H1 (cell line): ENCODE data around the gene HMX1. TPM values are rescaled to one million over a fixed set of nuclear protein-coding genes. Genes with fewer than 3 reads are reported as not detected.

ENCODE experiments used
- BRCA1 ChIP-seq: IDR thresholded peaks from 2 replicates; pipeline ENCODE4 v1.6.1; 2012; ENCODE audit warnings: low read depth, low read length, improper control_type of control experiment
- EGR1 ChIP-seq: IDR thresholded peaks from 2 replicates; pipeline ENCODE4 v1.6.1; 2011; ENCODE audit warnings: low read depth, low read length, borderline replicate concordance
- EZH2 ChIP-seq: fragments of 200-600 bp; sonication (generic); IDR thresholded peaks from 2 replicates; pipeline ENCODE4 v1.7.1; 2012; ENCODE audit warnings: low read depth, mild to moderate bottlenecking, moderate library complexity, low read length, inconsistent platforms; ENCODE audit not compliant: severe bottlenecking
- HDAC2 ChIP-seq, 2 experiments: fragments of 300-600 bp in 1 of 2; sonication (generic) in 1 of 2; IDR thresholded peaks; 2 replicates each; pipeline ENCODE4 v1.6.1; 2011 to 2012; ENCODE audit warnings: low read depth in 2 of 2, low read length in 2 of 2, mild to moderate bottlenecking in 2 of 2, moderate library complexity in 2 of 2, borderline replicate concordance in 1 of 2, inconsistent platforms in 1 of 2
- NRF1 ChIP-seq: IDR thresholded peaks from 2 replicates; pipeline ENCODE4 v1.6.1; 2011; ENCODE audit warnings: mild to moderate bottlenecking, low read depth, low read length, improper control_type of control experiment
- SIRT6 ChIP-seq: IDR thresholded peaks from one replicate; pipeline ENCODE4 v1.7.1; 2012; ENCODE audit warnings: low read length, inconsistent platforms
- SRF ChIP-seq: IDR thresholded peaks from 2 replicates; pipeline ENCODE4 v1.6.1; 2011; ENCODE audit warnings: mild to moderate bottlenecking, low read depth, low read length, moderate library complexity
- TAF1 ChIP-seq: IDR thresholded peaks from 2 replicates; pipeline ENCODE4 v1.6.1; 2011; ENCODE audit warnings: mild to moderate bottlenecking, low read depth, low read length
- polyA plus RNA-seq, 7 experiments: library from polyadenylated mRNA; depleted of rRNA in 3 of 7; stranded (reverse) in 5 of 7; unstranded in 2 of 7; fragments of >200 nt in 5 of 7; fragments of 200-250 nt in 2 of 7; gene quantifications; 1 replicate in 5 of 7; 2 replicates in 1 of 7; 4 replicates in 1 of 7; pipeline versions ENCODE4 v1.2.1 to v1.2.3, GENCODE V29; 2011 to 2013; ENCODE audit warnings: missing spikeins in 2 of 7, mixed read lengths in 2 of 7
- total RNA-seq: library from RNA; stranded (reverse); fragmentation: NEBNext Ultra II Directional; extraction: Animal tissue kit (Norgen Biotek cat#: 25700); gene quantifications from 2 replicates; pipeline ENCODE4 v1.2.1, GENCODE V29; 2021
- TF ChIP-seq, protein P1 (sequence below): fragments of 300-600 bp; sonication (generic); IDR thresholded peaks from 2 replicates; pipeline ENCODE4 v1.7.1; 2012; ENCODE audit warnings: low read length, moderate library complexity, mild to moderate bottlenecking, inconsistent platforms; ENCODE audit not compliant: insufficient replicate concordance
- TF ChIP-seq, protein P2 (sequence below): IDR thresholded peaks from 2 replicates; pipeline ENCODE4 v1.6.1; 2012; ENCODE audit warnings: inconsistent platforms

Gene HMX1
- total and polyA plus RNA-seq, 2 of the 8 experiments (the other 6 are each of a cell fraction or from before 2014, with no cell fraction given), result 0.26 TPM; not detected in 1

GRCh38 chr4:8867624-8868320 is 3.9 kb downstream of the HMX1 start (continued):
- TF ChIP-seq, protein P1, sequence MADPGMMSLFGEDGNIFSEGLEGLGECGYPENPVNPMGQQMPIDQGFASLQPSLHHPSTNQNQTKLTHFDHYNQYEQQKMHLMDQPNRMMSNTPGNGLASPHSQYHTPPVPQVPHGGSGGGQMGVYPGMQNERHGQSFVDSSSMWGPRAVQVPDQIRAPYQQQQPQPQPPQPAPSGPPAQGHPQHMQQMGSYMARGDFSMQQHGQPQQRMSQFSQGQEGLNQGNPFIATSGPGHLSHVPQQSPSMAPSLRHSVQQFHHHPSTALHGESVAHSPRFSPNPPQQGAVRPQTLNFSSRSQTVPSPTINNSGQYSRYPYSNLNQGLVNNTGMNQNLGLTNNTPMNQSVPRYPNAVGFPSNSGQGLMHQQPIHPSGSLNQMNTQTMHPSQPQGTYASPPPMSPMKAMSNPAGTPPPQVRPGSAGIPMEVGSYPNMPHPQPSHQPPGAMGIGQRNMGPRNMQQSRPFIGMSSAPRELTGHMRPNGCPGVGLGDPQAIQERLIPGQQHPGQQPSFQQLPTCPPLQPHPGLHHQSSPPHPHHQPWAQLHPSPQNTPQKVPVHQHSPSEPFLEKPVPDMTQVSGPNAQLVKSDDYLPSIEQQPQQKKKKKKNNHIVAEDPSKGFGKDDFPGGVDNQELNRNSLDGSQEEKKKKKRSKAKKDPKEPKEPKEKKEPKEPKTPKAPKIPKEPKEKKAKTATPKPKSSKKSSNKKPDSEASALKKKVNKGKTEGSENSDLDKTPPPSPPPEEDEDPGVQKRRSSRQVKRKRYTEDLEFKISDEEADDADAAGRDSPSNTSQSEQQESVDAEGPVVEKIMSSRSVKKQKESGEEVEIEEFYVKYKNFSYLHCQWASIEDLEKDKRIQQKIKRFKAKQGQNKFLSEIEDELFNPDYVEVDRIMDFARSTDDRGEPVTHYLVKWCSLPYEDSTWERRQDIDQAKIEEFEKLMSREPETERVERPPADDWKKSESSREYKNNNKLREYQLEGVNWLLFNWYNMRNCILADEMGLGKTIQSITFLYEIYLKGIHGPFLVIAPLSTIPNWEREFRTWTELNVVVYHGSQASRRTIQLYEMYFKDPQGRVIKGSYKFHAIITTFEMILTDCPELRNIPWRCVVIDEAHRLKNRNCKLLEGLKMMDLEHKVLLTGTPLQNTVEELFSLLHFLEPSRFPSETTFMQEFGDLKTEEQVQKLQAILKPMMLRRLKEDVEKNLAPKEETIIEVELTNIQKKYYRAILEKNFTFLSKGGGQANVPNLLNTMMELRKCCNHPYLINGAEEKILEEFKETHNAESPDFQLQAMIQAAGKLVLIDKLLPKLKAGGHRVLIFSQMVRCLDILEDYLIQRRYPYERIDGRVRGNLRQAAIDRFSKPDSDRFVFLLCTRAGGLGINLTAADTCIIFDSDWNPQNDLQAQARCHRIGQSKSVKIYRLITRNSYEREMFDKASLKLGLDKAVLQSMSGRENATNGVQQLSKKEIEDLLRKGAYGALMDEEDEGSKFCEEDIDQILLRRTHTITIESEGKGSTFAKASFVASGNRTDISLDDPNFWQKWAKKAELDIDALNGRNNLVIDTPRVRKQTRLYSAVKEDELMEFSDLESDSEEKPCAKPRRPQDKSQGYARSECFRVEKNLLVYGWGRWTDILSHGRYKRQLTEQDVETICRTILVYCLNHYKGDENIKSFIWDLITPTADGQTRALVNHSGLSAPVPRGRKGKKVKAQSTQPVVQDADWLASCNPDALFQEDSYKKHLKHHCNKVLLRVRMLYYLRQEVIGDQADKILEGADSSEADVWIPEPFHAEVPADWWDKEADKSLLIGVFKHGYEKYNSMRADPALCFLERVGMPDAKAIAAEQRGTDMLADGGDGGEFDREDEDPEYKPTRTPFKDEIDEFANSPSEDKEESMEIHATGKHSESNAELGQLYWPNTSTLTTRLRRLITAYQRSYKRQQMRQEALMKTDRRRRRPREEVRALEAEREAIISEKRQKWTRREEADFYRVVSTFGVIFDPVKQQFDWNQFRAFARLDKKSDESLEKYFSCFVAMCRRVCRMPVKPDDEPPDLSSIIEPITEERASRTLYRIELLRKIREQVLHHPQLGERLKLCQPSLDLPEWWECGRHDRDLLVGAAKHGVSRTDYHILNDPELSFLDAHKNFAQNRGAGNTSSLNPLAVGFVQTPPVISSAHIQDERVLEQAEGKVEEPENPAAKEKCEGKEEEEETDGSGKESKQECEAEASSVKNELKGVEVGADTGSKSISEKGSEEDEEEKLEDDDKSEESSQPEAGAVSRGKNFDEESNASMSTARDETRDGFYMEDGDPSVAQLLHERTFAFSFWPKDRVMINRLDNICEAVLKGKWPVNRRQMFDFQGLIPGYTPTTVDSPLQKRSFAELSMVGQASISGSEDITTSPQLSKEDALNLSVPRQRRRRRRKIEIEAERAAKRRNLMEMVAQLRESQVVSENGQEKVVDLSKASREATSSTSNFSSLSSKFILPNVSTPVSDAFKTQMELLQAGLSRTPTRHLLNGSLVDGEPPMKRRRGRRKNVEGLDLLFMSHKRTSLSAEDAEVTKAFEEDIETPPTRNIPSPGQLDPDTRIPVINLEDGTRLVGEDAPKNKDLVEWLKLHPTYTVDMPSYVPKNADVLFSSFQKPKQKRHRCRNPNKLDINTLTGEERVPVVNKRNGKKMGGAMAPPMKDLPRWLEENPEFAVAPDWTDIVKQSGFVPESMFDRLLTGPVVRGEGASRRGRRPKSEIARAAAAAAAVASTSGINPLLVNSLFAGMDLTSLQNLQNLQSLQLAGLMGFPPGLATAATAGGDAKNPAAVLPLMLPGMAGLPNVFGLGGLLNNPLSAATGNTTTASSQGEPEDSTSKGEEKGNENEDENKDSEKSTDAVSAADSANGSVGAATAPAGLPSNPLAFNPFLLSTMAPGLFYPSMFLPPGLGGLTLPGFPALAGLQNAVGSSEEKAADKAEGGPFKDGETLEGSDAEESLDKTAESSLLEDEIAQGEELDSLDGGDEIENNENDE, result no peak
- TF ChIP-seq NRF1 (no peak), BRCA1 (no peak), TAF1 (no peak), EGR1 (peak; percentile 34; the same call in 1 of the 2 replicates), SRF (no peak), SIRT6 (no peak), HDAC2 (IDR thresholded peaks at IDR 0.05; ENCODE audit: borderline replicate concordance in 1 of 2, low read depth in 2 of 2, low read length in 2 of 2) (no peak), EZH2 (peak; percentile 60)
- TF ChIP-seq, protein P2, sequence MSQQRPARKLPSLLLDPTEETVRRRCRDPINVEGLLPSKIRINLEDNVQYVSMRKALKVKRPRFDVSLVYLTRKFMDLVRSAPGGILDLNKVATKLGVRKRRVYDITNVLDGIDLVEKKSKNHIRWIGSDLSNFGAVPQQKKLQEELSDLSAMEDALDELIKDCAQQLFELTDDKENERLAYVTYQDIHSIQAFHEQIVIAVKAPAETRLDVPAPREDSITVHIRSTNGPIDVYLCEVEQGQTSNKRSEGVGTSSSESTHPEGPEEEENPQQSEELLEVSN, result no peak; the same call in 1 of the 2 replicates
